Nephron progenitor cell (in vitro differentiated cells): Measurements from ENCODE around the gene C2orf81.

Experiments
- DNase-seq: peaks from one replicate; pipeline ENCODE4 v3.0.0; 2021
- H3K27ac Mint-ChIP-seq: 2 replicates; pipeline ENCODE4 v1.8.0; 2021; ENCODE audit warnings: mild to moderate bottlenecking, moderate library complexity, mixed read lengths
- H3K27me3 Mint-ChIP-seq: 2 replicates; pipeline ENCODE4 v1.8.0; 2021; ENCODE audit warnings: mild to moderate bottlenecking, low read depth, mixed read lengths; ENCODE audit not compliant: poor library complexity
- H3K36me3 Mint-ChIP-seq: 2 replicates; pipeline ENCODE4 v1.8.0; 2021; ENCODE audit warnings: low read depth, mixed read lengths
- H3K4me1 Mint-ChIP-seq: 2 replicates; pipeline ENCODE4 v1.8.0; 2021; ENCODE audit warnings: mixed read lengths
- H3K4me3 Mint-ChIP-seq: 2 replicates; pipeline ENCODE4 v1.8.0; 2021; ENCODE audit warnings: mild to moderate bottlenecking, moderate library complexity, mixed read lengths
- H3K9me3 Mint-ChIP-seq: 2 replicates; pipeline ENCODE4 v1.8.0; 2021; ENCODE audit warnings: mild to moderate bottlenecking, moderate library complexity, mixed read lengths
- CTCF ChIP-seq: fragments of 200-600 bp; sonication (generic); IDR thresholded peaks from 2 replicates; pipeline ENCODE4 v1.5.0; 2021; ENCODE audit warnings: antibody characterized with exemption

The C2orf81 gene

DNA sequence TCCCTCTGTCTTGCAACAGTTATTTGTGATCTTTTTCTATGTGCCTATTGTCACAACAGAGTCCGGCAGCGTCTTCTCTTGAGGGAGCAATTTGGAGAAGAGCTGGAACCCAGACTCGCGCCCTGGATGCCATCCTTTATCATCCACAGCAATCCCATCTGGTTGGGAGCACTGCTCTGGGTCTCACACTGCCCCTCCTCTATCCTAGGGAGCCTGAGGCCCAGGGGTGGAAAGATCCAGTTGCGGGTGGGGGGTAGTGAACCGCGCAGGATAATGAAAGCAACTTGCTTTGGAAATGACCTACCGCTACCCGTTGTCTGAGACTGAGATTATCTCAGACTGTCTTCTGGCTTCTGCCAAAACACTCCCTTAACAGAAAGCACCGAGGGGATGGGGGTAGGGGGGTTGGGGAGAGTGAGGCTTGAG is 37.5 kb upstream of the C2orf81 start:
- no peak for TF ChIP-seq CTCF
- peaks cover 62% of the 10 kb centered on the region for H3K4me1 Mint-ChIP-seq
- H3K27ac Mint-ChIP-seq = peak overlapping the region; percentile 70
- DNase-seq = no peak
- no peaks in the 10 kb centered on the region for H3K9me3 Mint-ChIP-seq
- peak overlapping the region; percentile 95 for H3K4me3 Mint-ChIP-seq
- H3K36me3 Mint-ChIP-seq = peaks cover 16% of the 10 kb centered on the region
- no peaks in the 10 kb centered on the region for H3K27me3 Mint-ChIP-seq

DNA sequence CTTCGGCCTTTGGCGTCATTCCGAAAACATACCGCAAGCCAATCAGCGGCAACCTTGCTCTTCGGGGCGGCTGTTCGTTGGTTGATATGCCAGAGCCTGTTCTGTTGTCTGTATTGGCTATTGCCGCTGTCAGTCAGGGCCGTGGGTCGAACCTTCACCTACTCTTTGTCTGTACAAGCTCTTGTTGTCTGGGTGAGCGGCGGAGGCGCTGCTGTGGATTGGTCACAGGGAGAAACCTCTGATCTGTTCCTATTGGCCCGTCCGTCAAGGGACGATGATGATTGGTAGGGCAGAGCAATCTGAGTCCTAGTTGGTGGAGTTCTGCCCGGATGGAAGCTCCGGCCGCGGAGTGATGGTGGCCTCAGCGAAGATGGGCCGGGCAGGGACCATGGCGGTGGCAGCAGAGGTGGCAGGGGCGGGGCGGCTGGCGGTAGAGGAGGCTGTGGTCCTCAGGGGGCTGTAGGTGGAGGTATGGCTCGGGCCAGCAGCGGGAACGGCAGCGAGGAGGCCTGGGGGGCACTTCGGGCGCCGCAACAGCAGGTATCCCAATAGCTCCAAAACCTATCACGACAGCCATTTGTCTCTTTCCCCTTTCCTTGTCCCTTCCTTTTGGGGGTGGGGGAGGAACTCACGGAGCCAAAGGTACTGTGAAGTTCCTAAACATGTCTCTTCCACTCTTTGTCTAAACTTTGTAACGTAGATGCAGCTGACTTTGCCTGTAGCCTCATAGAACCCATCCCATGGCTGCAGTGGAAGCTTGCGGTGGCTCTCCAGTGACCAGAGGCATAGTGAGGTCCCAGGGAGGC is 36.9 kb upstream of the C2orf81 start, which contains the start of gene WBP1:
Gene WBP1 (plus strand): TSS at position 307 of the 806 bp plus-strand sequence. CDS start 165 bp downstream, at position 472.
- peak within 1 kb of the TSS; percentile 98 for H3K27ac Mint-ChIP-seq
- peaks cover 15% of the 10 kb centered on the region for H3K36me3 Mint-ChIP-seq
- peak within 1 kb of the TSS; percentile 95 for H3K4me3 Mint-ChIP-seq
- H3K4me1 Mint-ChIP-seq = peaks cover 60% of the 10 kb centered on the region
- no peaks in the 10 kb centered on the region for H3K9me3 Mint-ChIP-seq
- H3K27me3 Mint-ChIP-seq = no peaks in the 10 kb centered on the region
- no peak for TF ChIP-seq CTCF
- peak; percentile 98 for DNase-seq

DNA sequence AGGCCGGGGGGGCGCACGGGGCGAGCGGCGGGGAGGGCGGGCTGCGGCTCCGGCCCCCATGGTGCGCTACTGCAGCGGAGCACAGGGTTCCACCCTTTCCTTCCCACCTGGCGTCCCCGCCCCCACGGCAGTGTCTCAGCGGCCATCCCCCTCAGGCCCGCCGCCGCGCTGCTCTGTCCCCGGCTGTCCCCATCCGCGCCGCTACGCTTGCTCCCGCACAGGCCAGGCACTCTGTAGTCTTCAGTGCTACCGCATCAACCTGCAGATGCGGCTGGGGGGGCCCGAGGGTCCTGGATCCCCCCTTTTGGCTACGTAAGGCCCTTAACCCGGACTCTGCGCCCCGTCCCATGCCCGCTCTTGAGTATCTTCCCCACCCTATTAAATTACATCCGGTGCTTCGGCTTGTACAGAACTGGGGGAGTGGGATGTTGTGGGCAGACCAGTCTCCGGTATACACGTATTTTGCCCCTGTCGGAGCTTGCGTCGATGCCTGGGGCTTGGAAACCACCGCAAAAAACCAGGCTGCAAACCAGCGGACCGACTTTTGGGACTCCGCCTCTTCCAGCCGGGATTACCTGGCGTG is 36.2 kb upstream of the C2orf81 start:
- Mint-ChIP-seq H3K4me1 (peaks cover 53% of the 10 kb centered on the region), H3K36me3 (peaks cover 8% of the 10 kb centered on the region), H3K4me3 (peak overlapping the region; percentile 95), H3K27ac (peak overlapping the region; percentile 98), H3K9me3 (no peaks in the 10 kb centered on the region), H3K27me3 (peaks cover 2% of the 10 kb centered on the region)
- no peak for TF ChIP-seq CTCF
- peak; percentile 79 for DNase-seq

DNA sequence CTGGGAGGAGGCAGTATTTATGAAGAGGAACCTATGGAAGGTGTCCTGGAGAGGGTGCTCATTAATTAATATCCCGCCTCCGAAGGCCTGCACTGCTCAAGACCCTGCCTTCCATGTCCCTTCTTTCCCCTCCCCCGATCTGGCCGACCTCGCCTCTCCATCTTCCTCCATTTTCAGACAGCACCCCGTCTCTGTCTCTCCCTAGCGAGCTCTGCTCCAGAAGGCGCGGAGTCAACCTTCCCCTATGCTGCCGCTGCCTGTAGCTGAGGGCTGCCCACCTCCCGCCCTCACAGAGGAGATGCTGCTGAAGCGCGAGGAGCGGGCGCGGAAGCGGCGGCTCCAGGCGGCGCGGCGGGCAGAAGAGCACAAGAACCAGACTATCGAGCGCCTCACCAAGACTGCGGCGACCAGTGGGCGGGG is 35.7 kb upstream of the C2orf81 start:
- peaks cover 2% of the 10 kb centered on the region for H3K27me3 Mint-ChIP-seq
- no peak for DNase-seq
- H3K4me1 Mint-ChIP-seq = peaks cover 53% of the 10 kb centered on the region
- H3K9me3 Mint-ChIP-seq = no peaks in the 10 kb centered on the region
- peaks cover 5% of the 10 kb centered on the region for H3K36me3 Mint-ChIP-seq
- peak overlapping the region; percentile 97 for H3K27ac Mint-ChIP-seq
- no peak for TF ChIP-seq CTCF
- peak overlapping the region; percentile 95 for H3K4me3 Mint-ChIP-seq

DNA sequence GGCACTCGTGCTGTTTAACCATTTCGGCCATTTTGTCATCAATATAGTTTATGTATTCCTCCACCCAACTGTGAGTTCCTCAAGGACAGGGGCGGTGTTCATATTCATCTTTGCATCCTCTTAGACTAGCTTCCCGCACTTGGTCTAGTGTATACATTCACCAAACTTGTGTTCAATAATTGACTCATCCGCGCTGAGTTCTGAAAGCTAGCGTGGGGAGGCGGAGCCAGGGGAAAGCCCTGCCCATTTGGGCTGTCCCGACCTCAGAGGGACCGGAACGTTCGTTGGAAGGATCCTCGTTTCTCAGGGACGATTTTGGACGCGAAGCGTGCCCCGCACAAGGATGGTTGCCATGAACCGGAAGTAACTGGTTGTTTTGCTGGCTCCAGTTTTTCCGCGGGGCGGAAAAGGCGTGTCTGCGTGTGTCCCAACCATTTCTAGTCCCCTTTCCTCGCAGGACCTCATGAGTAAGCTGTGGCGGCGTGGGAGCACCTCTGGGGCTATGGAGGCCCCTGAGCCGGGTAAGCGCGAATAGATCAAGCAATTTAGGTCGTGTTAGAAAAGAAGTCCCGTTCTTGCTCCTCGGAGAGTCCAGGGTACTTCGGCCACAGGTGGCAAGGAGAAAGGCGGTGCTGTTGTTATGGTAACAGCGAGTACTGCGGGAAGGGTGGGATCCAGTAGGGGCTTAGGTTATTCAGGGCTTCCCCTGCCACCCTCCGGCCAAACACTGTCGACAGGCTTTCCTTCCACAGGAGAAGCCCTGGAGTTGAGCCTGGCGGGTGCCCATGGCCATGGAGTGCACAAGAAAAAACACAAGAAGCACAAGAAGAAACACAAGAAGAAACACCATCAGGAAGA is 33.5 kb upstream of the C2orf81 start, which contains the start of gene INO80B:
Gene INO80B (plus strand): TSS at position 434 of the 858 bp plus-strand sequence. CDS start 30 bp downstream, at position 464.
- H3K4me1 Mint-ChIP-seq = peaks cover 45% of the 10 kb centered on the region
- no peak for TF ChIP-seq CTCF
- H3K4me3 Mint-ChIP-seq = peak within 1 kb of the TSS; percentile 95
- peak; percentile 92 for DNase-seq
- no peaks in the 10 kb centered on the region for H3K36me3 Mint-ChIP-seq
- H3K9me3 Mint-ChIP-seq = no peaks in the 10 kb centered on the region
- peak within 1 kb of the TSS; percentile 92 for H3K27ac Mint-ChIP-seq
- peaks cover 18% of the 10 kb centered on the region for H3K27me3 Mint-ChIP-seq
